ENCODE results near the gene PHF14.

GRCh38 chr7:10952588-10952987 lies 21.1 kb upstream of the PHF14 start:
- no peak for TF ChIP-seq POLR2A (IDR thresholded peaks at IDR 0.05; ENCODE audit: low read depth, low read length)
- TF ChIP-seq POLR2AphosphoS5 (IDR thresholded peaks at IDR 0.05; ENCODE audit: insufficient read depth, low read depth, low read length): no peak
